GM19455 (cell line): ENCODE data around the gene RPS10.
"Not testable (repeated sequence)": the region's sequence is repeated elsewhere in the genome, so short reads cannot be mapped to it uniquely, and the experiment has no call there.

Experiments used
- ATAC-seq: cut with Tn5 transposase; IDR thresholded peaks from one replicate; pipeline ENCODE4 v1.9.1; 2021; ENCODE audit not compliant: unreplicated experiment

The RPS10 gene

DNA sequence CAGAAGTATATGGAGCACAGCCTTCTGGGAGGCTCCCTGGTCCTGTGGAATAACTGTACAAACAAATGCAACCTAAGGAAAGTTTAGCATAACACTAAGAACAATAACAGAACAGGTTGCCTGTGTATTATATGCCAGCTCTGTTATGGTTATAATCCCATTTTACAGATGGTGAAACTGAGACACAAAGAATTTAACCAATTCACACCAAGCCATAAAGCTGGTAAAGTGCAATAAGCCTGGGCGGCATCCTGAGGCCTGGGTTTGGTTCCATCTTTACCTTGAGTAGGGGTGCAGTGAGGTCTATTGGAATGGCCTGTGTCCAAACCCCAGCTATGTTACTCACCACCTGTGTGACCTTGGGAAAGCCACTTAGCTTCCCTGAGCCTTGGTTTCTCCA lies 25.3 kb upstream of the RPS10 start:
- ATAC-seq, result no peak

DNA sequence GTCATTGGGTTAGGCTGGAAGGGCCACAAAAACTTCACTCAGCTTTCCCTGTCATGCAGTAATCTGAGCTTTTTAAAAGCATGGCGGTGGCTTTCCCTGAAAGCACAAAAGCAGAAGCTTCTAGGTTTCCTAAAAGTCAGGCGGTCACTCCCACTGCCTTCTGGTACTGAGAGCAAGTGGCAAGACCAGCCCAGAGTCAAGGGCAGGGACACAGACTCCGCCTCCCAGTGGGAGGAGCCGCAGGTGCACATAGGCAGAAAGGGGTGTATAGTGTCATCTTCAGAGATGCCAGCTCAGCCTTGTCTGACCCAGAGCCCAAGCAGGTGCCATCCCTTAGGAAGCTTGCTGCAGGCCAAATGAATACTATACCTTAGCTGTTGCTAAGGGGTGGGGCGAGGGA lies 22.0 kb upstream of the RPS10 start:
- ATAC-seq, result no peak

DNA sequence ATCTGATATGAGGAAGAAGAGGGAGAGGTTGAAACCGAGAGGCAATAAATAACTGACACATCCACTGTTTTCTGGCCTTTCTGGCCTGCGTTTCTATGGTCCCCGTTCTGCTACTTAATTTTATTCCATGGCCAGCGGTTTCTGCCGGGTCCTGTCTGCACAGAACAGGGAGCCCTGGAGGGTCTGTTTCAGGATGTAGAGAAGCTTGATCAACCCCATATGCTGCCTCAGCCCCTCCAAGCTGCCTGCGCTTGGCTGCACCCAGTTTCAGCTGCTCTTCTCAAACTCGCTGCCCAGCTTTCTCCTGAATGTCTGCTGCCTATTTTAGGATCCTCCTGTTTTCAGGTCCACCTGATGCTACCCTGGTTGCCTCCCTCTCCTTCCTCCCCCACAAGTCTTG lies 21.5 kb upstream of the RPS10 start:
- no peak for ATAC-seq

DNA sequence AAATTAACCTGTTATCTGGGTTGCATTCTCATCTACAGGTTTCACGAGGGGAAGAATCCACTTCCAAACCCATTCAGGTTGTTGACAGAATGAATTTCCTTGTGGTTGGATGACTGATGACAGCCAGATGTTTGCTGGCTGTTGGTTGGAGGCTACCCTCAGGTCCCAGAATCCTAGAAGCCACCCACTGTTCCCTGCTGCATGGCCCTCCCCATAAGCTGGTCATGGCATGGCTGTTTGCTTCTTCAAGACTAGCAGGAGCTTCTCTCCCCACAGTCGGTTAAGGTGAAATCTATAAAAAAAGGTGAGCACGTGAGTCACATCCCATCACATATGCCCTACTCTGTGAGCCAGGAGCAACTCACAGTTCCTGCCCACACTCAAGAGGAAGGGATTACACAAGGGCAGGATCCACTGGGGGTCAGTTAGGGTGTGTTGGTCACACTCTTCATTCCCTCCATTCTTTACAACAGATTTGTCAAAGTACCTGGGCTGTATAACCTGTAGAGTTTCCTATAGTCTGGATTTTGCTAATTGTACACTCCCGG lies 19.5 kb upstream of the RPS10 start:
- ATAC-seq, result no peak

DNA sequence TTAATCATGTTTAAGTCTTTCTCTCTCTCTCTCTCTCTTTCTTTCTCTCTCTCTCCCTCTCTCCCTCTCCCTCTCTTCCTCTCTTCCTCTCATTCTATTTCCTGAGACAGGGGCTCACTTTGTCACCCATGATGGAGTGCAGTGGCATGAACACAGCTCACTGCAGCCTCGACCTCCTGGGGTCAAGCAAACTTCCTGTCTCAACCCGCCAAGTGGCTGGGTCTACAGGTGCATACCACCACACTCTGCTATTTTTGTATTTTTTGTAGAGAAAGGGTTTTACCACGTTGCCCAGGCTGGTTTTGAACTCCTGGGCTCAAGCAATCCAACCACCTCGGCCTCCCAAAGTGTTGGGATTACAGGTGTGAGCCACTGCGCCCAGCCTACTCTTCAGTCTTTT lies 15.7 kb upstream of the RPS10 start:
- ATAC-seq, result no peak

DNA sequence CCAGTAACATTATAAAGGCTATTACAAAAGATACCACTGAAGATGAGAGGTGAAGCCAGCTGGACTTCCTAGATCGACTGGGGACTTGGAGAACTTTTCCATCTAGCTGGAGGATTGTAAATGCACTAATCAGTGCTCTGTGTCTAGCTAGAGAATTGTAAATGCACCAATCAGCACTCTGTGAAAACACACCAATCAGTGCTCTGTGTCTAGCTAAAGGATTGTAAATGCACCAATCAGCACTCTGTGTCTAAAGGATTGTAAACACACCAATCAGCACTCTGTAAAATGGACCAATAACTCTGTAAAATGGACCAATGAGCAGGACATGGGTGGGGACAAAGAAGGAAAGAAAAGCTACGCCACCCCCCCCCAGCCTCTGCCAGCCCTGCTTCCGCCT lies 13.6 kb upstream of the RPS10 start:
- ATAC-seq, result no peak

DNA sequence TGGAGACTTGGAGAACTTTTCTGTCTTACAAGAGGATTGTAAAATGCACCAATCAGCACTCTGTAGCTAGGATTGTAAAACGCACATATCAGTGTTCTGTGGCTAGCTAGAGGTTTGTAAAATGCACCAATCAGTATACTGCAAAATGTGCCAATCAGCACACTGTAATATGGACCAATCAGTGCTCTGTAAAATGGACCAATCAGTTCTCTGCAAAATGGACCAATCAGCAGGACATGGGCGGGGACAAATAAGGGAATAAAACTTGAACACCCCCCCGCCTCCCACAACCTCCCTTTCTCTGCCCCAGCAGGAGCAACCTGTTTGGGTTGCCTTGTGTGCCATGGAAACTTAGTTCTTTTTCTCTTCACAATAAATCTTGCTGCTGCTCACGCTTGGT lies 12.8 kb upstream of the RPS10 start:
- no peak for ATAC-seq

DNA sequence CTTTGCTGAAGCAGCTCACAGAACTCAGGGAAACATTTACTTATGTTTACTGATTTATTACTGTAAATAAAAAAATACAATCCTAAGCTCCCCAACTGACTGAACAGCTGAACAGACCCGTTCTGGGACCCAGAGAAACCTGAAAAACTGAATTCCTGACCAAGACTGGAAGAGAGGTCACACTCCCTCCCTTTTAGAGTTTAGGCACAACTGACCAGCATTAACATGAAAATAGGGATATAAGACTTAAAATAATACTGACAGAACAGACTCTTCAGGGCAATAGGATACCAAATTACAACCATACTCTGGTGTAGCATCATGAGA lies 11.7 kb upstream of the RPS10 start:
- no peak for ATAC-seq

DNA sequence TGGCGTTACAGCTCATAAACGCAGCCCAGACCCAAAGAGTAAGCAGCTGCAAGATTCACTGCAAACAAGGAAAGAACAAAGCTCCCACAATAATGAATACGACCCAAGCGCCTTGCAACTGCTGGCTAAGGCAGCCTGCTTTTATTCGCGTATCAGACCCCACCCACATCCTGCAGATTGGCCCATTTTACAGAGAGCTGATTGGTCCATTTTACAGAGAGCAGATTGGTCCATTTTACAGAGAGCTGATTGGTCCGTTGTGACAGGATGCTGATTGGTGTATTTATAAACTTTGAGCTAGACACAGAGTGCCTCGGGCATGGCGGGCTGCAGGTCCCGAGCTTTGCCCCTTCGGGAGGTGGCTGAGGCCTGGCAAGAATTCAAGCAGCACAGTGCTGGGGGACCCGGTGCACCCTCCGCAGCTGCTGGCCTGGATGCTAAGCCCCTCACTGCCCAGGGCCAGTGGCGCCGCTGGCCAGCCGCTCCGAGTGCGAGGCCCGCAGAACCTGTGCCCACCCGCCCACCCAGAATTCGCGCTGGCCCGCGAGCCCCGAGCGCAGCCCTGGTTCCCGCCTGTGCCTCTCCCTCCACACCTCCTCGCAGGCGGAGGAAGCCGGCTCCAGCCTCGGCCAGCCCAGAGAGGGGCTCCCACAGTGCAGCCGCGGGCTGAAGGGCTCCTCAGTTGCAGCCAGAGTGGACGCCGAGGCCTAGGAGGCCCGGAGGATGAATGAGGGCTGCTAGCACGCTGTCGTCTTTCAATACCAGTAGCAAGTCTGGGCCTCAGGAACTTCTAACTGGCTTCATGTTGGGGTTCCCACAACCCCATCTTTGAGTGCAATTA lies 11.2 kb upstream of the RPS10 start:
- ATAC-seq, result no peak

DNA sequence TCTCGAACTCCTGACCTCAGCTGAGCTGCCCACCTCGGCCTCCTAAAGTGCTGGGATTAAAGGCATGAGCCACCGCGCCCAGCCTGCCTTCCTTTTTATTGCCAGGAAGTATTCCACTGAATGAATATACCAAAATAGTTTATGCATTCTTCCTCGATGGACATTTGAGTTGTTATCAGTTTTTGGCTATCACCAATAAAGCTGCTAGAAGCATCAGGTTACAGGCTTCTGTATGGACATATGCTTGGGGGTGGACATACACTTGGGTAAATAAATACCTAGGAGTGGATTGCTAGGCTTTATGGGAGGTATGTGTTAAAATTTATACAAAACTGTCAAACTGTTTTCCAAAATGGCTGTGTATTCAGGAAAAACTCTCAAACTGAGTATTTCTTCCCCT lies 10.0 kb upstream of the RPS10 start:
- no peak for ATAC-seq

DNA sequence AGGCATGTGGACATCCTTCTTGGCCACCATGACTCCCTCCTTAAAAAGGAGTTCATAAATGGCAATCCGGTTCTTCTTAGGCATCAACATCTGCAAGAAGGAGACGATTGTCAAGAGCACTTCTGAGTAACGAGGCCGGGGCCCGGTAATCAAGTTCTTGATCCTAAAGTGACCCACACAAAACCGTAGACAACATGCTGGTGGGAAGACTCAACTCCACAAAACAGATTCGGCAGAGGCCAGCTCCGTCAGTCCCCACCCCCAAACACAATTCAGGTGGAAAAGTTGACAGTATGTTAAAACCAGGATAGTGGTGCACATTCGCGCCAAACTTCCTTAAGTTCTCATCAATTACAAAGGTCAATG lies 754 bp downstream of the RPS10 start:
- ATAC-seq, result peak; percentile 19

DNA sequence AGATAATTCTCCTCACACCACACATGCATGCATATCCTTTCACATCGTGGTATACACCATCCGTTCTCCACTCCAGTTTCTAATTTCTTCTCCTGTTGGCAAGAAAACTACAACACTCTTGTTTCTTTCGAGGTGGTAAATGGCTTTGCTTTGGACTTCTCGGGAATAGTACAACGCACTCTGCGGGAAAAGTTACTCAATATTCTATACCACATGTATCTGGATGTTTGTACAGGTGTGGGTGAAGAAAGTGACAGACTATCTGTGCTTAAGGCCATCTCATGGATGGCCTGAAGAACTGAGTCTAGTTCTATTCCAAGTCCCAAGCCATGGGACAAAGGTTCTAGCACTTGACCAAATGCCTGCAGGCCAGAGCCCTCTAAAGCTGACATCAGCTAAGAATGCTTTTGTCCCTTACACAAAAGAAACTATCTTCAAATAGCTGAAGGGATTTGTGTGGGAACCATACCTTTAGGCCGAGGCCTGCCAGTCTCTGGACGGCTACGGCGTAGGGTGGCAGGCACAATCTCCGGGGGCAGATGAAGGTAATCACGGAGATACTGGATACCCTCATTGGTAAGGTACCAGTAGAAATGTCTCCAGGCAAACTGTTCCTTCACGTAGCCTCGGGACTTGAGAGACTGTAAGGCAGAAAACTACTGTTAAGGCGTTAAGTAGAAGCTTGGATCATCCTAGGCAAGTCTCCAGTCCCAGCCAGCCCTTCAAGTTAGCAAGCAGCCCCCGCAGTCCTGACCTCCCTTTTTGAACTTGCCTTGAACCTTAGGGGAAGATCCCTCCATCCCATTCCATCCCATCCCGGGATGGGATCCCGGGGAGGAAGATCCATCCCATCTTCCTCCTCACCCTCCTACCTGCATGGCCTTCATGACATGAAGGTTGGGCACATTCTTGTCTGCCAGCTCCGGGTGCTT lies 1.4 kb downstream of the RPS10 start:
- no peak for ATAC-seq

DNA sequence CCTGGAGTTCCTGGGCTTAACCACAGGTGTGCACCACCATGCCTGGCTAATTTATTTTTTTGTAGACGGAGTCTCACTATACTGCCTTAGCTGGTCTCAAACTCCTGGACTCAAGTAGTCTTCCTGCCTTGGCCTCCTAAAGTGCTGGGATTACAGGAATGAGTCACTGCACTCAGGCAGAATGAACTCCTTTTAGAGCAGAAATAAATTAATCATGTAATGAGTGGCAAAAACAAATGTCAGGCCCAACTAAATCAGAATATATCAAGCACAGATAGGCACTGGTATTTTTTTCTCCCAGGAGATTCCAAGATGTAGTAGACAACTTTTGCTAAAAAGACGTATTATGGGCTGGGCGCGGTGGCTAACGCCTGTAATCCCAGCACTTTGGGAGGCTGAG lies 2.6 kb downstream of the RPS10 start:
- no peak for ATAC-seq

DNA sequence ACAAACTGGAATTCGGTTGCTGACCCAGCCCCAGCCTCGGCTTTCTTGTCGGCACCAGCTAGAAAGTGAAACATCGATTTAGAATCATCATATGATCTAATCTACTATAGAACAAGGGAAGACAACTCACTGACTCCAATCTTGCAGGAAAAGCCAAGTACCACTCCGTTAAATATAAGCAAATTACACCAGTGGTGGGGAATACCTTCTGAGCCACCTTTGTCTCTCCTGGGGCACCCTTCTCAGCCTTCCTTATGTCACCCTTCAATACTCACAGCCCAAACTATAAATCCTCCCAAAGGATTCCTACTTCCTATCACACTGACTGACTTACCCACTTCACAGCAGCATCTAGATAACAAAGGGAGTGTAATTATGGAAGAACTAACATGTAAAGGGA lies 7.5 kb downstream of the RPS10 start:
- ATAC-seq, result no peak

DNA sequence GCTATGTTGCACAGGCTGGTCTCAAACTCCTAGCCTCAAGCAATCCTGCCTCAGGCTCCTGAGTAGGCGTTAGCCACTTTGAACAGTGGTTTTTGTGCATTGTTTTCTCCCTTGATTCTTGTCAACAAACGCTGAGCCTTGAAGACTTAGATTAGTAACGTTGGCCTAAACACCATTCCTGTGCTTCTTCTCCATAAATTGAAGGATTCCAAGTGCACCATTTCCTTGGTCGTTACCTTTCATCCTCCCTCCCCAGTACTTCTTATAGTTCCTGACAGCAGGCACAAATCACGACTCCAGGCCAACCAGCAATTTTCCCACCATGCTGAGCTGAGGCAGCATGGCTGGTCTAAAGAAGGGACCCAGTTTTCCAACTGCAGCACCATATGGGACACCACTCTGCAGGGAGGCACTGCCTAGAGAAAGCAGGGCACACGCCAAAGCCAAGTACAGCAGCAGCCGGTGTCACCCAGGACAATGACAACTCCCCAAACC lies 8.9 kb downstream of the RPS10 start:
- no peak for ATAC-seq

DNA sequence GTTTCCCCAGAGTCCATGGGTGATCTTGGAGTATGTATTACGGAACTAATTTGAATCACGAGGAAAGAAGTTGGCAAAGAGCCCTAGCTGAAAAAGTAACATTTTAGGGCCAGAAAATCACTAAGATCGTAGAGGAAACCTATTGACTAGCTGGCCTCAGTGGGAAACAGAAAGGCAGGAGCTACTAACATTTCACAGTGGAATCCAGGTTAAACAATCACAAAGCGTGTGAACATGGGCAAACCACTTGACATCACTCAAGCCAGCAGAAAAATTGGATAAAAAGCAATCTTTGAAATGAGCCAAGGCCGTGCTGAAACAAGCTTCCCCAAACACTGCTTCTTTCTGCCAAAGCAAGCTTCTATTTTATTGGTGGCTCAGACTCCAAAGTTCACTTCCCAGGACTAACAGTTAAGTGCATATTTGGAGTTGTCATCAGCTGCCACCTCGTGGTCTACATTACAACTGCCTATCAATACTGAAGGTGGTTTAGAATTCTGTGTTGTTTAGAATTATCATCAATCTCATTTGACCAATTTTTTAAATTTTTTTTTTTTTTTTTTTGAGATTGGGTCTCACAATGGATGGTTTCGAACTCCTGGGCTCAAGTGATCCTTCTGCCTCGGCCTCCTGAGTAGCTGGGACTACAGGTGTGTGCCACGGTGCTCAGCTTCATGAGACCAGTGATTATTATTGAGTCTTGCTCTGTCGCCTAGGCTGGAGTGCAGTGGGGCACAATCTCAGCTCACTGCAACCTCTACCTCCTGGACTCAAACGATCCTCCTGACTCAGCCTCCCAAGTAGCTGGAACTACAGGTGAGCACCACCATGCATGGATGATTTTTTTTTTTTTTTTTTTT lies 10.6 kb downstream of the RPS10 start:
- no peak for ATAC-seq

DNA sequence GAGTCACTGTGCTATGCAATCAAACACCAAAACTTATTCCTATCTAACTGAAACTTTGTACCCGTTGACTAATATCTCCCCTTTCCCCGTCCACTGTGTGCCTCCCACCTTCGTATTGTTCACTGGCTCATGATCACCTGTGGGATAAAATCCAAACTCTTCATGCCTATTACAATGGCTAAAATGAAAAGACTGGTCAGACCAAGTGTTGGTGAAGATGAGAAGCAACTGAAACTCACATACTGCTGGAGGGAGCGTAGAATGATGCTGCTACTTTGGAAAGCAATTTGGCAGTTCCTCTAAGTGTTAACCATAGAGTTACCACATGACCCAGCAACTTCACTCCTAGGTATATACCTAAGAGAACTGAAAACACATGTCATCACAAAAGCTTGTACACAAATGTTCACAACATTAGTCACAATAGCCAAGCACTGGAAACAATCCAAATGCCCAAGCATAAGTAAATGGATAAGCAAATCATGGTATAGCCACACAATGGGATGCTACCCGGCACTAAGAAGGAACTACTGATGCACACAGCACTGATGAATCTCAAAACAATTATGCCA lies 13.1 kb downstream of the RPS10 start:
- ATAC-seq, result no peak

DNA sequence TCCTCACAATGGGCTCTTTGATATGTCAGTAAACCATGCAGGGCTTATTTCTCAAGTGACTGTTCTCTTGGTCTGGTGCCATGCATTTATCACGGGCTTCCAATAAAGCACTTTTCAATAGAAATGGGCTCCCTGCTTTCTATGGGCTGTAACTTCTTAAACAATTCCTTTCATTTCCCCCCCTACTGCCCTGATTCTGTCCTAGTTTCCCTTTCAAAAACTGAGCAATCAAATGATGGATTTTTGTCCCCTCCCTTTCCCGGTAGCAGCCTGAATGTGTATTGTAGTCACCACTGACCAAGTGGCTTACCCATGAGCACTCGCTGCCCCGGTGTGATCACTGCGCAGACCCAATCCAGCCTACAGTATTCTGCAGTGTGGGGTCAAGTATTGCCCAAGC lies 13.9 kb downstream of the RPS10 start:
- ATAC-seq, result no peak

DNA sequence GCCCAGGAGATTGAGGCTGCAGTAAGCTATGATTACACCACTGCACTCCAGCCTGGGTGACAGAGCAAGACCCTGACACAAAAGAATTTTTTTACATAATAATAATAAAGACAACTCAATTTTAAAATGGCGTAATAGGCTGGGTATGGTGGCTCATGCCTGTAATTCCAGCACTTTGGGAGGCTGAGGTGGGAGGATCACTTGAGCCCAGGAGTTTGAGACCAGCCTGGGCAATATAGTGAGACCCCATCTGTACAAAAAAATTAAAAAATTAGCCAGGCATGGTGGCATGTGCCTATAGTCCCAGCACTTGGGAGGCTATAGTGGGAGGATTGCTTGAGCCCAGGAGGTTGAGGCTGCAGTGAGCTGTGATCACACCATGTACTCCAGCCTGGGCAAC lies 18.0 kb downstream of the RPS10 start:
- ATAC-seq, result not testable (repeated sequence)

DNA sequence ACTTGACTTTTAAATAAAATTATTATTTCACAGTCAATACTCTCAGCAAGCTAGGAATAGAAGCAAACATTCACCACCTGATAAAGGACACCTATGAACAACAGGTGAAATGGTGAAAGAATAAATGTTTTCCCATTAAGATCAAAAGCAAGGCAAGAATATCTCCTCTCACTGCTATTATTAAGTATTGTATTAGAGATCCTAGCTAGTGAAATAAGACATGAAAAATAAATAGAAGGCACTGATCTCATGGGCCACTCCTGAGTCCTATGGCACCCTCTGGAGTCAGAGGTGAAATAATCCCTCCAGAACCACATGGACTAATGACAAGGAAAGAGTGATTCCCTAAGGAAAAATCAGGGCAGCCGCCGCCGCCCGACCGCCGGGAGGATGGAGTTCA lies 29.4 kb downstream of the RPS10 start:
- no peak for ATAC-seq

DNA sequence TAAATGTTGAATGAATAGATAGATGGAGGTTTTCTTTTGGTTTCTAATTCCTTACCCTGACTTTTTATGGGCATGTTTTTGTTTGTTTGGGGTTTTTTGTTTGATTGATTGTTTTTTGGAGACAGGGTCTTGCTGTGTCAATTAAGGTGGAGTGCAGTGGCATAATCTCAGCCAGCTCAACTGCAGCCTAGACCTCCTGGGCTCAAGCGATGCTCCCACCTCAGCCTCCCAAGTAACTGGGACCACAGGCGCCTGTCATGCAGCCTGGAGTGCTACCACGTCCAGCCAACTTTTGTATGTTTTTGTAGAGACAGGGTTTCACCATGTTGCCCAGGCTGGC lies 31.9 kb downstream of the RPS10 start:
- ATAC-seq, result no peak
